HL-60/S4 (cell line): ENCODE measurements around the gene ORC1.

Experiments
- in situ Hi-C: fragments of 300-500 bp; cut with MboI; formaldehyde crosslinking; loops from 2 replicates; pipeline ENCODE4 v1.14.3; 2022; ENCODE audit warnings: low sequenced_read_pairs

Gene ORC1

DNA sequence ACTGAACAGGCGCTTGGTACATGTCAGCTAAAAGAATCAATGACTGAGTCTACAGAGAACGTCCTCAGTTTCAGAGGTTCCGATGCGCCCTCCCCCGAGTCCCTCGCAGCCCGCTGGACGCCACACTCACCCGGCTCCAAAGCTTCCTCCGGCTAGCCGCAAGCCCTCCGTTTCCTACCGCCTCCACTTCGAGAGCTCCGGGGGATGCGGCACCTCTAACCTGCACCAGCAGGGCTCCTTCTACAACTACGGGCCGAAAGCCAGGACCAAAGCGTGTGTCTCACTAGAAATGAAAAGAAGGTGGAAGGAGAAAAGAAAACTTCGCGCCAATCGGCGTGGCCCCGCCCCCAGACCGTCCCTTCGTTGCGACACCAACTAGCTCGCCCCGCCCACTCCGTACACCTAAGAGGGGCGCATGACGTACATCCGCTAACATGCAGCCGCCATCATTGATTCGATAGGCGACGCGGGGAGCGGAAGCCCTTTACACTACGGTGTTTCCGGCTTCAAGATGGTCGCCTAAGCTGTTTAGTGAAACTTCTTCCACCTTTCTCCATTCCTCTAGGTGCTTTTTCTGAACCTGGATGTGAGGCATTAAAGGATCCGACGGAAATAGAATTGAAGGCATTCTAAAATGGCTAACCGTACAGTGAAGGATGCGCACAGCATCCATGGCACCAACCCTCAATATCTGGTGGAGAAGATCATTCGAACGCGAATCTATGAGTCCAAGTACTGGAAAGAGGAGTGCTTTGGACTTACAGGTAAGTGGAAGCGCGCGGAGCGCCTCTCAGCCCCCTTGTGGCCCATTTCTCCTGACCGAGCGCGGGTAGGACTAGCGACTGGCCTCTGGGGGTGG is at the start of gene ORC1, which contains the start of gene PRPF38A:
Gene ORC1, minus strand, starts transcription at position 308 of the 859 bp plus-strand sequence. CDS start 2,200 bp downstream, outside the sequence.
Gene PRPF38A, plus strand, starts transcription at position 487 of the 859 bp plus-strand sequence. Its CDS starts 148 bp downstream, at position 635.
- in situ Hi-C loops: no loop called here

DNA sequence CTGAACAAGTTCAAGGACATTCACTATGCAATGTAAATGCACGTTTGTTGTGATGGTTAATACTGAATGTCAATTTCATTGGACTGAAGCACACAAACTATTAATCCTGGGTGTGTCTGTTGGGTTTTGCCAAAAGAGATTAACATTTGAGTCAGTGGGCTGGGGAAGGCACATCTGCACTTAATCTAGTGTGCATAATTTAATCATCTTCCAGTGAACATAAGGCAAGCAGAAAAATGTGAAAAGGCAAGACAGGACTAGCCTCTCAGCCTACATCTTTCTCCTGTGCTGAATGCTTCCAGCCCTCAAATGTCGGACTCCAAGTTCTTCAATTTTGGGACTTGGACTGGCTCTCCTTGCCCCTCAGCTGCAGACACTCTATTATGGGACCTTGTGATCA is 40.2 kb upstream of the ORC1 start:
- in situ Hi-C loops: no loop called here

GRCh38 chr1:52439976-52440375 is 35.8 kb upstream of the ORC1 start:
- in situ Hi-C loops: no loop called here

GRCh38 chr1:52436817-52437216 is 32.6 kb upstream of the ORC1 start:
- in situ Hi-C loops: no loop called here

- in situ Hi-C loops: no loop called here
These were observed 31.4 kb upstream of the ORC1 start for GRCh38 chr1:52435650-52436049.

DNA sequence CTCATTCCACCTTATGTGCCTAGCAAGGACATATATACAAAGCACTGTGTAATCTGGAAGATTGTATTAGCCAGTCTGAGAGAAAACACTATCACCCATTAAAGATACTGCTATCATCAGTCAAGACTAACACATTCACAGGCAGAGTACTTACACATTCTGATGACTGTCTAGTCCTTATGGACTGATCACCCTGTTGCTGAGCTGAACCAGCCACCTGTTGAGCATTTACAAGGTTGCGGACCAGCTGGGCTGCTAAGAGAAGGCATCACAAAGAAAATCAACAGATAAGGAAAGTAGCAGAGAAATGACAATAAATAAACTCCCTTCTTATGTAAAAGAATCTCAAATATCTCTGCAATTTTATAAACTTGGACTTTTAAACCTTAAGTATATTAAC is 31.0 kb upstream of the ORC1 start:
- in situ Hi-C loops: no loop called here

DNA sequence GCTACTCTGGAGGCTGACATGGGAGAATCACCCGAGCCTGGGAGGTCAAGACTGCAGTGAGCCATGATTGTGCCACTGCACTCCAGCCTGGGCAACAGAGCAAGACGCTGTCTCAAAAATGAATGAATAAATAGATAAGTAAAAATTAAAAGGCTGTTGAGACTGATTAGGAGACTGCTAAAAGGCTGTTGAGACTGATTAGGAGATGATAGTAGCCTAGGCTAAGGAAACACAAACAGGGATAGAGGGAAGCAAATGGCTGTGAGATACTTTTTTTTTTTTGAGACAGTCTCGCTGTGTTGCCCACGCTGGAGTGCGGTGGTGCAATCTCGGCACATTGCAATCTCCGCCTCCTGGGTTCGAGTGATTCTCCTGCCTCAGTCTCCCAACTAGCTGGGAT is 28.6 kb upstream of the ORC1 start:
- in situ Hi-C loops: no loop called here

- in situ Hi-C loops: no loop called here
These were observed 22.9 kb upstream of the ORC1 start for GRCh38 chr1:52427152-52427551.

DNA sequence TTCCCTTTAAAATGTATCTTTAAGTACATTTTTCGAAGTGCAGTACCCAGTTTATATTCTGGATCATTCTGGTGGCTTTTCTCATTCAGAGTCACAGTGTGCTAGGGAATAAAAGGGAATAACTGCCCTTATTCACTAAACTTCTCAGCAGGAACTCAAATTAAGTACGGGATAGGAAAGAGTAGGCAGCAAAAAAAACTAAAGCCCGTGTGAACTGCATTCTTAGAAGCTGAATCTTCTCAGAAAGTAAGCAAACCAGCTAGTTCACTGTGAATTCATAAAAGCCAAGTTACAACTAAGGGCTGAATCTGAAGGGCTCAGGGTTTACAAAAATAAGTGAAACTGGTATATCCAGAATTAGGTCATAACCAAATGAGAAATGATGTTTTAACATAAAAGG is 22.1 kb upstream of the ORC1 start:
- in situ Hi-C loops: no loop called here

- in situ Hi-C loops: no loop called here
These were observed 20.6 kb upstream of the ORC1 start for GRCh38 chr1:52424813-52425212.

GRCh38 chr1:52424231-52424636 is 20.0 kb upstream of the ORC1 start:
- in situ Hi-C loops: no loop called here

GRCh38 chr1:52423771-52424170 is 19.5 kb upstream of the ORC1 start:
- in situ Hi-C loops: no loop called here

DNA sequence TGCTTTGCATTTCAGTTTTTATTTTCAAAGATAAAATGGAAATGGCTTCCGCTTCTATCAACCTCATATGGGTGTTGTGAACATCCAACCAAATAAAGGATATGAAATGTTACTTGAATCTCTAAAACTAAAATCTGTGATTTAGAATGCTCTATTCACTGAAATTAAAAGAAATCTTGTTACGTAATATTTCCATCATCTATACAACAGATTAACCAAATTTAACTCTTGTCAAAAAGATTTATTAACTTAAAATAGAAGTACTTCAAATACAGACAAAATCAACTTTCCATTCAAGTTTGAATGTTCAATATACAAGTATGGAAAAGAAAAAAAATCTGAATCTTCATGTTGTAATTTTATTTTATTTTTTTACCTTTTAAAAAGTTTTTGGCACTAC is 18.8 kb upstream of the ORC1 start:
- in situ Hi-C loops: no loop called here

DNA sequence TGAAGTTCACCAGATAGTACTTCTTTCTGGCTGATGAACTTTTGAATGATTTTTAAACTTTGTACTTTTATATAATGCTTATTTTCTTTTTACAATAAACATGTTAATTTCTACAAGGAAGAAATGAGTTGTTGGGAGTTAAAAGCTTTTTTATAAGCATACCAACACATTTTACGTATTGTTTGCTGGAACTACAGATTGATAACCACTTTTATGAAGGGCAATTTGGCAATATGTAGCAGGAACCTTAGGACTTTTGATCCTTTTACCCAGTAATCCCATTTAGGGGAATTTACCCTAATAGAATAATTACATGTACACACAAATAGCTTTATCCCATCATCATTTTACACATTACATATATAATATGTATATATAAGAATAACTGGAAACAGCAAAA is 16.5 kb upstream of the ORC1 start:
- in situ Hi-C loops: no loop called here

- in situ Hi-C loops: loop anchor here (10.0 kb wide), 1 partner anchor 268 kb away; no protein-coding TSS in a partner anchor
These were observed 12.6 kb upstream of the ORC1 start for GRCh38 chr1:52416811-52417210.

- in situ Hi-C loops: loop anchor here (10.0 kb wide), 1 partner anchor 270 kb away; no protein-coding TSS in a partner anchor
These were observed 10.7 kb upstream of the ORC1 start for GRCh38 chr1:52414942-52415341.

GRCh38 chr1:52413410-52413989 is 9.3 kb upstream of the ORC1 start:
- in situ Hi-C loops: loop anchor here (10.0 kb wide), 1 partner anchor 271 kb away; no protein-coding TSS in a partner anchor

DNA sequence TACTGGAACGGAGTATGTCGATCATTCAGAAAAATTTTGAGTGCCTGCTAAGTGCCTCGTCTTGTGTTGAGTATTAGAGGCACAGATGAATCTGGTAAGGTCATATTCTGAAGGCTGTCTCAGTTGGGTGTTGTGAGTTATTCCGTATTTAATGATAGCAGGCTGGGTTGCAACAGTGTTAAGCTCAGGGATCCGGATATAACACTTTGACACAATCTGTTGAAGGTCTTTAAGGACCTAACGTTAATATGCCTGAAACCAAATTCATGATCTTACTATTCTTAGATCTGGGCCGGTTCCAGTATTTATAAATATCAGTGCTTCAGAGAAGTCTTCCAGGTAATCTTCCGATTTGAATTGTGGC is 734 bp upstream of the ORC1 start:
- in situ Hi-C loops: no loop called here

GRCh38 chr1:52403566-52404115 is 582 bp downstream of the ORC1 start:
- in situ Hi-C loops: no loop called here

- in situ Hi-C loops: no loop called here
These were observed 1.4 kb downstream of the ORC1 start for GRCh38 chr1:52402860-52403240.

DNA sequence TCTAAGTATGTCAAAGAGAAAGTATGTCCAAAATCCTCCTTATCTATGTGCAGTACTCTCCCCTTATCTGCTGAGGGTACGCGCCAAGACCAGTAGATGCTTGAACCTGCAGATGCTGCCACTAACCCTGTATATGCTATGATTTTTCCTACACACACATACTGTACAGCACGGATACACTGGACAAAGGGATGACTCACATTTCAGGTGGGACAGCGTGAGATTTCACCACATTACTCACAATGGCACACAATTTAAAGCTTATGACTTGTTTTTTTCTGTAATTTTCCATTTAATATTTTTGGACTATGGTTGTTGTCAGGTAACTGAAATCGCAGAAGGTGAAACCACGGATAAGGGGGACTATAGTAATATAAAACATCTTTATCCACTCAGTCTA is 4.1 kb downstream of the ORC1 start:
- in situ Hi-C loops: no loop called here

DNA sequence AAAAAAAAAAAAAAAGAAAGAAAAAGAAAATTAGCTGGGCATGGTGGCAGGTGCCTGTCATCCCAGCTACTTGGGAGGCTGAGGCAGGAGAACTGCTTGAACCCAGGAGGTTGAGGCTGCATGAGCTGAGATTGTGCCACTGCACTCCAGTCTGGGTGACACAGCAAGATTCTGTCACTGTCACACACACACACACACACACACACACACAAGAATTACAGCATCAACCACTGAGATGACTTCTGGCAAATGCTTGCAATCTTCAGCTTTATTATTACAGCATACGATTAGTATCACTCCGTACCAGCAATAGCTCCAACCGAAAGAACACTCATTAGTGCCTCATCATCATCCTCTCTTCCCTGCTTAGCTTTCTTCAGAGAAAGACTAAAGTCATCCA is 4.6 kb downstream of the ORC1 start:
- in situ Hi-C loops: no loop called here
